GM12878 (cell line): ENCODE data around the gene DNAJC5. TPM values are rescaled to one million over a fixed set of nuclear protein-coding genes. Genes with fewer than 3 reads are reported as not detected.

Source experiments
- ATAC-seq: fragments of 200-7000 bp; cut with Tn5 transposase; 3 replicates; pipeline ENCODE4 v1.9.1; 2020; ENCODE audit warnings: mild to moderate bottlenecking, moderate library complexity
- BruUV-seq: library from RNA; stranded (reverse); fragments of 400-500 nt; replicated peaks from 2 replicates; lab custom pipeline; 2021; lab: Mats Ljungman, UMichigan
- CTCF ChIA-PET: fragments of 300-600 bp; sonication (Branson Sonifier 250); formaldehyde crosslinking; extraction: SDS; loops from one replicate; lab custom pipeline; 2021; ENCODE audit warnings: inconsistent platforms; lab: Yijun Ruan, JAX
- POLR2A ChIA-PET: fragments of 350-600 bp; formaldehyde crosslinking; extraction: SDS; loops from one replicate; lab custom pipeline; 2021; ENCODE audit warnings: inconsistent platforms; lab: Charles Lee
- RAD21 ChIA-PET: fragments of 300-600 bp; sonication (Branson Sonifier 250); formaldehyde crosslinking; loops from one replicate; lab custom pipeline; 2023; ENCODE audit warnings: antibody characterized with exemption; ENCODE audit not compliant: unreplicated experiment; lab: Charles Lee
- SMC1A ChIA-PET: fragments of 300-600 bp; sonication (Branson Sonifier 250); formaldehyde crosslinking; loops from one replicate; lab custom pipeline; 2023; ENCODE audit not compliant: unreplicated experiment, uncharacterized antibody; lab: Charles Lee
- DNase-seq: peaks from one replicate; pipeline ENCODE4 v3.0.0-alpha.2; 2011; ENCODE audit warnings: low read depth, low spot score
- FAIRE-seq: peaks from 3 replicates; lab custom pipeline; 2011; peaks lifted over from hg19 to GRCh38; lab: Jason Lieb, UNC
- H2AFZ ChIP-seq: 2 replicates; pipeline ENCODE4 v1.6.0; 2011; ENCODE audit warnings: low read depth, low read length, control low read depth; ENCODE audit not compliant: control insufficient read depth
- H3K27ac ChIP-seq: 2 replicates; pipeline ENCODE4 v1.5.1; 2011; ENCODE audit warnings: control low read depth; ENCODE audit not compliant: control insufficient read depth, insufficient read depth
- H3K27me3 ChIP-seq, 2 experiments: replicated peaks in 1 of 2; 2 replicates each; pipeline versions ENCODE4 v1.6.0 to v1.6.1; 2011; ENCODE audit warnings: low read length in 1 of 2; ENCODE audit not compliant: control insufficient read depth in 2 of 2, insufficient read depth in 2 of 2
- H3K36me3 ChIP-seq, 2 experiments: 2 replicates each; pipeline ENCODE4 v1.5.1; 2011; ENCODE audit warnings: low read length in 1 of 2; ENCODE audit not compliant: control insufficient read depth in 2 of 2, insufficient read depth in 2 of 2
- H3K4me1 ChIP-seq: 2 replicates; pipeline ENCODE4 v1.6.1; 2011; ENCODE audit warnings: mild to moderate bottlenecking, low read length, moderate library complexity, mixed read lengths; ENCODE audit not compliant: control insufficient read depth, insufficient read depth
- H3K4me2 ChIP-seq: 2 replicates; pipeline ENCODE4 v1.6.0; 2011; ENCODE audit warnings: control low read depth; ENCODE audit not compliant: control insufficient read depth, insufficient read depth
- H3K4me3 ChIP-seq: fragments of 200-600 bp; sonication (generic); 2 replicates; pipeline ENCODE4 v1.5.1; 2016
- H3K79me2 ChIP-seq: 2 replicates; pipeline ENCODE4 v1.6.0; 2011; ENCODE audit warnings: low read length; ENCODE audit not compliant: control insufficient read depth, insufficient read depth
- H3K9ac ChIP-seq: 2 replicates; pipeline ENCODE4 v1.8.0; 2011; ENCODE audit warnings: low read length, control low read depth, mixed read lengths; ENCODE audit not compliant: control insufficient read depth, insufficient read depth
- H3K9me3 ChIP-seq: replicated peaks from 3 replicates; pipeline ENCODE4 v1.5.1; 2011; ENCODE audit warnings: mild to moderate bottlenecking, low read length; ENCODE audit not compliant: control insufficient read depth, insufficient read depth
- H4K20me1 ChIP-seq: 2 replicates; pipeline ENCODE4 v1.6.0; 2011; ENCODE audit not compliant: control insufficient read depth, insufficient read depth
- HCFC1 ChIP-seq: fragments of 150-350 bp; IDR thresholded peaks from 2 replicates; pipeline ENCODE4 v1.6.1; 2014; ENCODE audit warnings: low read length
- POLR2A ChIP-seq: IDR thresholded peaks from 2 replicates; pipeline ENCODE4 v1.6.1; 2011; ENCODE audit warnings: low read depth, mild to moderate bottlenecking, low read length
- RAD21 ChIP-seq: IDR thresholded peaks from 2 replicates; pipeline ENCODE4 v1.6.1; 2011; ENCODE audit warnings: mild to moderate bottlenecking, low read depth, low read length, moderate library complexity; ENCODE audit not compliant: insufficient read depth
- STAT1 ChIP-seq: fragments of 450-650 bp; conservative IDR thresholded peaks from 2 replicates; pipeline ENCODE4 v1.6.1; 2014; ENCODE audit warnings: antibody characterized with exemption, mild to moderate bottlenecking
- USF1 ChIP-seq: IDR thresholded peaks from 2 replicates; pipeline ENCODE4 v1.6.1; 2011; ENCODE audit warnings: borderline replicate concordance, low read depth, mild to moderate bottlenecking, moderate library complexity, mixed read lengths, low read length; ENCODE audit not compliant: insufficient read depth; ENCODE audit errors: extremely low read length
- ZBED1 ChIP-seq: IDR thresholded peaks from 2 replicates; pipeline ENCODE4 v1.6.1; 2016; ENCODE audit warnings: borderline replicate concordance
- WGBS: methylation state at CpG from one replicate; pipeline ENCODE4 v1.1.6; 2016; ENCODE audit warnings: low lambda C conversion rate; ENCODE audit not compliant: insufficient replicate concordance, insufficient coverage; ENCODE audit errors: missing lambda C conversion rate; 5-methylcytosine and 5-hydroxymethylcytosine counted together
- in situ Hi-C: fragments of 300-500 bp; cut with MboI; formaldehyde crosslinking; loops from 9 replicates; pipeline ENCODE4 v1.14.3; 2018; ENCODE audit warnings: mixed read lengths
- intact Hi-C: fragments of 100-400 bp; cut with micrococcal nuclease; formaldehyde crosslinking; loops from one replicate; pipeline ENCODE4 v1.14.2; 2022; ENCODE audit not compliant: unreplicated experiment
- polyA plus RNA-seq, 11 experiments: library from polyadenylated mRNA; depleted of rRNA in 4 of 11; unstranded in 6 of 11; stranded (reverse) in 5 of 11; fragments of >200 nt; fragmentation: Nextera tagmentation in 4 of 11; fragmentation: Illumina TruSeq in 1 of 11; extraction: Ambion mirVana in 4 of 11; extraction: Trizol in 1 of 11; gene quantifications; 1 replicate in 1 of 11; 2 replicates in 10 of 11; pipeline versions ENCODE4 v1.2.1 to v1.2.3, GENCODE V29; 2011 to 2016; ENCODE audit warnings: inconsistent platforms in 2 of 11, missing spikeins in 2 of 11, low read depth in 1 of 11
- total RNA-seq, 4 experiments: library from RNA; depleted of rRNA in 3 of 4; stranded (reverse); fragments of >200 nt in 3 of 4; fragmentation: Illumina TruSeq in 1 of 4; extraction: Trizol in 1 of 4; gene quantifications; 2 replicates each; pipeline versions ENCODE4 v1.2.1 to v1.2.3, GENCODE V29; 2013 to 2021

DNAJC5 gene
- total and polyA plus RNA-seq, 10 of the 15 experiments (the other 5 are each of a cell fraction or from before 2014, with no cell fraction given) = 0.69 to 36.8 (median 17.0) TPM

- ChIA-PET POLR2A (interaction anchor here (0.7 kb wide), 1 partner anchor 13 kb away, joined by 4 read pairs; no protein-coding TSS in a partner anchor), RAD21 (no interaction called here)
- no peak overlapping the region for H3K27ac ChIP-seq
- no peaks in the 10 kb centered on the region for H3K79me2 ChIP-seq
- no TSS peak for BruUV-seq
- DNase-seq = no peak
- FAIRE-seq = no peak
- no peak overlapping the region for H2AFZ ChIP-seq
- in situ Hi-C loops = no loop called here
- TF ChIP-seq RAD21 (no peak), POLR2A (0 out of 2 replicates have a peak, but pooled peaks have one; percentile 21)
- TF ChIP-seq, all 136 proteins: peak for 1
- no peaks in the 10 kb centered on the region for H3K4me1 ChIP-seq
- peaks cover 16 to 47% of the 10 kb centered on the region in 2 experiments; a peak in 3 of 4 replicates for H3K36me3 ChIP-seq
- 98% methylated on average over 54 of the region's 58 CpGs for WGBS
- no peak overlapping the region for H3K4me2 ChIP-seq
- no peaks in the 10 kb centered on the region; the same call in 2 of the 3 replicates for H3K9me3 ChIP-seq
- ChIA-PET CTCF (interaction anchor here (0.9 kb wide), 1 partner anchor 26 kb away, joined by 3 read pairs; no protein-coding TSS in a partner anchor), SMC1A (no interaction called here)
- ATAC-seq = no peak
- no peak overlapping the region for H3K9ac ChIP-seq
- intact Hi-C loops = no loop called here
- H4K20me1 ChIP-seq = no peaks in the 10 kb centered on the region
- no peaks in the 10 kb centered on the region for H3K27me3 ChIP-seq
- no peak overlapping the region for H3K4me3 ChIP-seq
Measured at GRCh38 chr20:63940472-63941266, 45.7 kb downstream of the DNAJC5 start.

GRCh38 chr20:63941282-63942081, 46.6 kb downstream of the DNAJC5 start:
- H3K27ac ChIP-seq = no peak overlapping the region
- WGBS = 73% methylated on average over 26 of the region's 39 CpGs

More at GRCh38 chr20:63941282-63942081, 46.6 kb downstream of the DNAJC5 start:
- Histone ChIP-seq H2AFZ (no peak overlapping the region), H3K9me3 (no peaks in the 10 kb centered on the region; the same call in 2 of the 3 replicates), H3K36me3 (peaks cover 17 to 47% of the 10 kb centered on the region in 2 experiments; a peak in 3 of 4 replicates), H3K9ac (no peak overlapping the region), H3K4me3 (no peak overlapping the region), H3K4me1 (no peaks in the 10 kb centered on the region), H4K20me1 (no peaks in the 10 kb centered on the region), H3K79me2 (no peaks in the 10 kb centered on the region), H3K27me3 (no peaks in the 10 kb centered on the region), H3K4me2 (no peak overlapping the region)
- RAD21 ChIA-PET = no interaction called here
- BruUV-seq = no TSS peak
- no peak for TF ChIP-seq STAT1
- no peak for TF ChIP-seq HCFC1
- TF ChIP-seq USF1 = no peak
- no peak for TF ChIP-seq ZBED1
- 0 out of 2 replicates have a peak, but pooled peaks have one; percentile 4 for TF ChIP-seq POLR2A
- POLR2A ChIA-PET = no interaction called here
- FAIRE-seq (no peak), DNase-seq (no peak), ATAC-seq (peak; percentile 61)
- in situ Hi-C loops = no loop called here
- CTCF ChIA-PET = interaction anchor here (0.9 kb wide), 1 partner anchor 26 kb away, joined by 3 read pairs; no protein-coding TSS in a partner anchor
- intact Hi-C loops = no loop called here
- SMC1A ChIA-PET = no interaction called here
